ENCODE data around the gene ACTG2.

DNA sequence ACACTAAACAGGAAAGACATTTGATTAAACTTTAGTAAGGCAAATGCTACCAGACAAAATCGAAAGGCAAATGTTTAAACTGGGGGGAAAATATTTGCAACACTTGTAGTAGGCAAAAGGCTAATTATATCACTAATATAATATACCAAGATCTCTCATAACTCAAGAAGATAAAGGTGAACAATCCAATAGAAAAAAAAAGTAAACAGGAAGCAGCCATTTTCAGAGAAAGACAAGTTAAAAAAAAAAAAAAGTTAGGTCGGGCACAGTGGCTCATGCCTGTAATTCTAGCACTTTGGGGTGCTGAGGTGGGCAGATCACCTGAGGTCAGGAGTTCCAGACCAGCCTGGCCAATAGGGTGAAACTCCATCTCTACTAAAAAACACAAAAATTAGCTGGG, 4.4 kb upstream of the ACTG2 start:
- no peak for TF ChIP-seq CTCF (conservative IDR thresholded peaks at IDR 0.05 in 1 of 2, IDR thresholded peaks at IDR 0.05 in 1 of 2; ENCODE audit: low read depth in 1 of 2, low read length in 2 of 2)
- TF ChIP-seq EZH2 (IDR thresholded peaks at IDR 0.05; ENCODE audit: low read length, missing control alignments), result no peak
